WI38 (cell line): ENCODE measurements around the gene CLIC4.

Experiments
- H3K4me3 ChIP-seq: 2 replicates; pipeline ENCODE4 v1.5.1; 2011; ENCODE audit warnings: low read depth, mild to moderate bottlenecking, control low read depth, low read length
- TF ChIP-seq, protein P1 (sequence below): IDR thresholded peaks from 2 replicates; pipeline ENCODE4 v1.5.1; 2012; ENCODE audit warnings: low read depth, mild to moderate bottlenecking, control low read depth, low read length

CLIC4 gene

DNA sequence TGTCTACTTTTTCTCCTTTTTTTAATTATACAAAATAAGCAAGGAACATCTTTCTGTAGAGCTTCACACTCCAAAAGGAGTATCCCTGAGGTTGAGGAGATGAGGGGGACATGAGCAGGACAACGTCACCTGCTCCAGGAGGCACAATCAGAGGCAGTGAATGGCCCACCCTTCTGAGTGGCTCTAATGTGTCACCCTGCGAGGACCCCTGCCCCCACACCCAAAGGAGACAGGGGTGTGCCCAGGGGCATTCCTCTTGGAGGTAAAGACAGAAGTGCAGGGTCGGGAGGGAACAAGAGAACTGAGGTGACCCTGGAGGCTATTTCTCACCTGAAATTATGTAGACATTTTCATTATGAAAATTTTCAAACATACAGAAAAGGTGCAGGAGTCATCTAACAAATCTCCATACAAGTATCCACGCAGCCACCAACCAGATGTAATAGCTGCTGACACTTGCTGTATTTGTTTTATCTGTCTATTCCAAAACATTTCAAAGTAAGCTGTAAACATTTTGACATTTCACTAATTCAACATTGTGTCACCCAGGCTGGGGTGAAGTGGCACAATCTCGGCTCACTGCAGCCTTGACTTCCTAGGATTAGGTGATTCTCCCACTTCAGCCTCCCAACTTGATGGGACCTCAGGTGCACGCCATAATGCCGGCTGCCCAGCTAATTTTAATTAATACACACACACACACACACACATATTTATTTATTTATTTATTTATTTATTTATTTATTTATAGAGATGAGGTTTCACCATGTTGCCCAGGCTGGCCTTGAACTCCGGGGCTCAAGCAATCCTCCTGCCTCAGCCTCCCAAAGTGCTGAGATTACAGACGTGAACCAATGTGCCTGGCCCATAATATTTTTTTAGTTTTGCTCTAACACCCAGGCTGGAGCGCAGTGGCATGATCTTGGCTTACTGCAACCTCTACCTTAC, 114.1 kb downstream of the CLIC4 start:
- H3K4me3 ChIP-seq, result no peak overlapping the region
- TF ChIP-seq, protein P1, sequence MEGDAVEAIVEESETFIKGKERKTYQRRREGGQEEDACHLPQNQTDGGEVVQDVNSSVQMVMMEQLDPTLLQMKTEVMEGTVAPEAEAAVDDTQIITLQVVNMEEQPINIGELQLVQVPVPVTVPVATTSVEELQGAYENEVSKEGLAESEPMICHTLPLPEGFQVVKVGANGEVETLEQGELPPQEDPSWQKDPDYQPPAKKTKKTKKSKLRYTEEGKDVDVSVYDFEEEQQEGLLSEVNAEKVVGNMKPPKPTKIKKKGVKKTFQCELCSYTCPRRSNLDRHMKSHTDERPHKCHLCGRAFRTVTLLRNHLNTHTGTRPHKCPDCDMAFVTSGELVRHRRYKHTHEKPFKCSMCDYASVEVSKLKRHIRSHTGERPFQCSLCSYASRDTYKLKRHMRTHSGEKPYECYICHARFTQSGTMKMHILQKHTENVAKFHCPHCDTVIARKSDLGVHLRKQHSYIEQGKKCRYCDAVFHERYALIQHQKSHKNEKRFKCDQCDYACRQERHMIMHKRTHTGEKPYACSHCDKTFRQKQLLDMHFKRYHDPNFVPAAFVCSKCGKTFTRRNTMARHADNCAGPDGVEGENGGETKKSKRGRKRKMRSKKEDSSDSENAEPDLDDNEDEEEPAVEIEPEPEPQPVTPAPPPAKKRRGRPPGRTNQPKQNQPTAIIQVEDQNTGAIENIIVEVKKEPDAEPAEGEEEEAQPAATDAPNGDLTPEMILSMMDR, result no peak

DNA sequence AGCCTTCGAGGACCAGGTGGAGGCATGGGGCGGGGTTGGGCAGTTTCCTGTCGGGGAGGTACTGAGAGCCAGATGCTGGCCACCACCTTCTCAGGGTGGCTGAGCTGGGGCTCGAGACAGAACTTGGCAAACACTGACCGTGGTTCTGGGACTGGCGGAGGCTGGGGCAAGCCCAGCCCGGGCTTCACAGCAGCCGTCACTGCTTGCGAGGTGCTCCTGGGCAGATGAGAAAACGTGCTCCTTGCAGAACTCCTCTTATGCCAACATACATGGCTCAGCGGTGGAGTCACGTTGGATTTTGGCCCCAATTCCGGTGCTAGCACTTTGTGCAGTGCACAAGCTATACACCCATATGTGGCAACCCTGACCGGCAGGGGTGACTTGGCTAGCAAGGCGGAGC, 115.6 kb downstream of the CLIC4 start:
- TF ChIP-seq, protein P1, result no peak
- no peak overlapping the region for H3K4me3 ChIP-seq

DNA sequence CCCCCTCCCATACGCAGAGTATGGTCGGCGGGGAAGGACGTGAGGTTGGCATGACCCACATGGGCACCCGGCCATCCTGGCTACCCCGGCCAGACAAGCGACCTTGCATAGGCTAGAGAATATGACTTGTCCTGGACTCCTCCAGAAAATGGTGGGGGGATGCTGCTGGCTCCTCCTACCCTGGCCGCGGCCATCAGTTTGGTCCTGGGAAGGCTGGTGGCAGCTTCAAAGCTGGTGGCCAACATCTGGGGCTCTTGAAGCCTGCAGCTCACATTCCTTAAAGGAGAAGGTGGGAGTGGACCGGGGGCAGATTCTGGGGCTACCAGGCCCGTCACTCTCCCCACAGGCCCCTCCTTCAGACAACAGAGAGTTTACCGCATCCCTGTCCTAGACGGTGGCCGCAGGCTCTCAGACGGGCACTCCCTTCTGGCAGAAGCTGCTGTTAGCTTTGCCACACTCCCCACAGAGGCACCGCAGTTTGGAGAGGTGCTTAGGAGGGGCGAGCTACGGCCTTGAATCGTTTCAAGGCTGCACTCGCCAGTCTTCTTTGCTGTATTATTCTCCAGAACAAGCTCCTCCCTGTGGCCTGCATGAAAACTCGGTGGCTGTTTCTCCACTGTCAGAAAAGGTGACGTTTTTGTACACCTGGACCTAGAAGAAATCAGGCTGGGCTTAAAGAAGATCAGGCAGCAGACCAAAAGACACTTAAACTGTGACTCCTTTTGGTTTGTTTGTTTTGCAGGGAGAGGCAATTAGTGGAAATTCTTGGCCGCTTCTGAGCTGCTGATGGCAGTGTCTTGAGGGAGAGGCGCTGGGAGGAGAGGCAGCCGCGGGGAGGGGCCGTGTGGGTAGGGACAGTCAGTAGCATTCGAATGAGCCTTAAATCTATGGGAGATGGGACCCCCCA, 116.8 kb downstream of the CLIC4 start:
- H3K4me3 ChIP-seq, result no peak overlapping the region
- TF ChIP-seq, protein P1, result no peak

DNA sequence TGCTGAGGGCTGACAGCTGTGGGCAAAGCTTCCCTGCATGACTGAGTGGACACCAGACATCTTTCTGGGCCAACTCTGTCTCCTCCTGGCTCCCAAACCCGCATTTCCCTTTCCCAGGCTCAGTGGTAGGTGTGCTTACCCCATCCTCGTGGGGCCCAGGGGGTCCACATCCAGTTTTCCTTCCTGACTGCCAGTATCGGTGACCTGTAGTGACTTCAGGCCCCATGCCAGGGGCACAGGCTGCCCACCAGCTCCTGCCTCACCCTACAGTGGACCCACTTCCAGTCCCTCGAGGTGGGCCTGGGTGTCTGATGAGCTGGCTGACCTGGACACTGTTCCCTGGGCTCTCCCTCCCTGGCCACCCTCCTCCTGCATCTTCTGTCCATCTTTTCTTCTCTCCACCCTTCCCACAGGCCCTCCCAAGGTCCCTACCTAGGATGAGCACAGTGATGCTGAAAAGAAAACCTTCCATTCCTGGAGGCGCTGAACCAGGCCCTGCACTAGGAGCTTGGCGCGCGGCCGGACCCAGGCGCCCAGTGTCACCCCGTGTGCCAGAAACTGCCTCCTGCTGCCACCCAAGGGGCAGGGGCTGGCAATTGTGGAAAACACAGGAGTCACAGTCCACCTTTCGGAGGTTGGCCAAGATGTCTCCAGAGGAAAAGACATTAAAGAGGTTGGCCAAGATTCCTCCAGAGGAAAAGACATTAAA, 117.7 kb downstream of the CLIC4 start:
- TF ChIP-seq, protein P1, result no peak
- H3K4me3 ChIP-seq, result no peak overlapping the region

DNA sequence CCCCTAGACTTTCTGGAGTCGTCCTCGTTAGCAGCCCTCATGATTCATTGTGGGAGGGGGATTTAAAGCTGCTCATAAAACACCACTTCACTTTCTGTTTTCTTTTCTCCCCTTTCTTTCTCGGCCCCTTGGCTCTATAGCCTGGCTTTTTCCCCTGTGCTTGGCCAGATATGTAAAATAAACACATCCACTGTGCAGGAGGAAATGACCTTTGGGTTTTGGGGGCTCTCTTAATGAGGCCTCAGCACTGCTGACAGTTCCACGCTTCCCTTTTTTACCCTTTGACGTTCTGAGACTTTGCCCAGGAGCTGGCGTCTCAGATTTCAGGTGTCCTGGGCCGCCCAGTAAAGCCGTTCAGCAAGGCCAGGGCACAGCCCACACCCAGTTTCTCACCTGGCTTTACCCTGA, 119.1 kb downstream of the CLIC4 start:
- TF ChIP-seq, protein P1, result no peak
- no peak overlapping the region for H3K4me3 ChIP-seq

DNA sequence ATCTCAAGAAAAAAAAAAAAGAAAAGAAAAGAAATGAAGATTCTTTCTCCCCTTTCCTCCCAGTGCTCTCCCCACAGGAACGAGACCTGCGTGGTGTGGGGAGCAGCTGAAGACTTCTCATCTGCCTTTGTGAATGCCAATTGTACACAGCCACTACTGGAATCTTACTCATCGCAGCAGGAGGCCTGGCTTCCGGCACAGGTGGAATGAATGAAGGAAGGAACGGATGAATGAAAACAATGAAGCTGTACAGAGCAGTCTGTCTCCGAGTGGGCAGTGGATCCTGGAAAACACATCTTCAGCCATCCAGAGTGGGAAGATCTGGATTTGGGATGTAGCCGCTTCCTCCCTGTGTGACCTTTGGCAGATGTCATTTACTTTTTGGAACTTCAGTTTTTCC, 119.9 kb downstream of the CLIC4 start:
- TF ChIP-seq, protein P1, result no peak
- H3K4me3 ChIP-seq, result no peak overlapping the region
